GM21447 (cell line): ENCODE data around the gene SERGEF.

Source experiments
- ATAC-seq: cut with Tn5 transposase; IDR thresholded peaks from one replicate; pipeline ENCODE4 v1.9.1; 2021; ENCODE audit not compliant: unreplicated experiment

The SERGEF gene

DNA sequence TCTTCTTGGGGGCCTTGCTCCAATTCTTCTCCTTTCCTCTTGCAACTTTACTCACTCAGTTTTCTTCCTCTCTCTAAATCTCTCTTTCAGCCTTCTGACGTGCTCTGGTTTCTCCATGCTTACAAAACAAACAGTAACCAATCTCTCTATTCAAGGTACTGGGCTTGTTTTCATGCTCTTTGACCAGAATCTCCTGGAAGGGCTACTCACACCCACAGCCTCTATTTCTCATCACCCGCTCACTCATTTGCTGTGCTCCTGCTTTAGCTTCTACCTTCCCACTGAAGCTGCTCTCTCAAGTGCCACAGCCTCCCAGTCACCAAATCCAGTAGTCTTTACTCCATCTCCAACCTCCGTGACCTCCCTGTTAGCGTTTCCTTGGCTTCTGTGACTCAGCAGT, 60.4 kb downstream of the SERGEF start:
- no peak for ATAC-seq

- ATAC-seq: no peak
Observed at GRCh38 chr11:17951685-17952388, 61.0 kb downstream of the SERGEF start.

GRCh38 chr11:17950644-17951043, 62.2 kb downstream of the SERGEF start:
- ATAC-seq: no peak

DNA sequence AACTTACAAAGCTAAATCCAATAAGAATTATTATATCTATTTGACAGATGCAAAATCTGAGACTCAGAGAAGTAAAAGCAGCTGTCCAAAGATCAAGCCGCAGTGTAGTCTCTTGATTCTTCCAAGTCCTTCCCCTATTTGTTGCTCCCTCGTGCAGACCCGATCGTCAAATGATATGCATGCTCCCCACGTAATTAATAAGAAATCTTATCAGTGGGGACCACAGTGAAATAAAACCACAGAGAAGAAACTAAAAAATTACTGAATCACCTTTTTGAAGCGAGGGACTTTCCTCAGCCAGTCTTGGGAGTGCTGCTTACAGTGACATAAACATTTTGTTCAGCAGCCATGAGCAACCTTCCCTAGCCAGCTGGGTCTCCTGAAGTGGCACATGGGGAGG, 64.6 kb downstream of the SERGEF start:
- ATAC-seq: no peak

- ATAC-seq: no peak
Observed at GRCh38 chr11:17939542-17939941, 73.3 kb downstream of the SERGEF start.

DNA sequence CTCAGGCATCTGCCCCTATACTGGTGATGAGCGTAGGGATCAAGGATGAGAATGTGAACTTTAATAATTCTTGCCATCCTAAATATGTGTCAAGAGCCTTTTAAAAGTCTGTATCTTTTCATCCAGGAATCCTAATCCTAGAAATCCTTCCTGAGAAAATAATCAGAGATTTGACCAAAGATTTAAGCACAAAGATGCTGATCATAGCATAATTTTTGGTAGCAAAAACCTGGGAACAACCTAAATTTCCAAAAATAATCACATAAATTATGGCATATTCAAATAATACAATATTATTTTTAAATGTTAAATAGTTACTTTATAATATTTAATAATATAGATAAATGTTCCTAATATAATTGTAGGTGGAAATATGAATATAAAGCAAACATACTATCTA, 76.1 kb downstream of the SERGEF start:
- no peak for ATAC-seq

DNA sequence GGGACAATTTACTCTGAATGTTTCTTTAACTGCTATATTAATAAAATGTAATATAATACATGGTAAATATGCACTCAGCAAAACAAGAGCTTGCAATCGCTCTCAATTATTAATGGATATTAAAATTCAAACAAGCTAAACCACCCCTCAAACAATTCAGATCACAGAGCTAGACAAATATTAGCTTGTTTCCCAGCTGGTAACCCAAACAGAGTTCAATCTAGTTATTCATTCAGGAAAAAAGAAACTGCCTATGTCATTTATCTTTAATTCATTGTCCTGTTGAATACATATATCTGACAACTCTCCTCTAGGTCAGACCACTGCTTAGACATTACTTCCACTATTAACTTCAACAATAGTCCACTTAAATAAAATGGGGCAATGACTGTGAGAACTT, 78.7 kb downstream of the SERGEF start:
- ATAC-seq: no peak

- ATAC-seq: no peak
Observed at GRCh38 chr11:17933708-17934107, 79.1 kb downstream of the SERGEF start.

DNA sequence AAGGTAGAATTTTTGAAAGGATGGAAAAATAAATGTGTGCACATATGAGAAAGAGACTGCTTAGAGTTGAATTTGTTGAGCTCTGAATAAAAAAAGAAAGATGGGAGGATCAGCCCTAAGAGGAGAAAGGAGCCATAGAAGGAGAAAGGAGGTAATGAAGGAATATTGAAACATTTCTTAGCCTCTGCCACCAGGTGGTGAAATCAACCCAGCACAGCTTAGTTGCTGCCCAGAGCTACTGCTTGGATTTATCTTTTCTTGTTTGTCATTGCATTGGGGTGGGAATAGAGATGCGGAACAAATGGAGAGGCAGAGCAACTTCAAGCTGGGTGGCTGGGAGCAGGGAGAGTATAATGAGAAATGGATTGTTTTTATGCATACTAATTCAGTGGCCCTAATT, 80.4 kb downstream of the SERGEF start:
- ATAC-seq: no peak

DNA sequence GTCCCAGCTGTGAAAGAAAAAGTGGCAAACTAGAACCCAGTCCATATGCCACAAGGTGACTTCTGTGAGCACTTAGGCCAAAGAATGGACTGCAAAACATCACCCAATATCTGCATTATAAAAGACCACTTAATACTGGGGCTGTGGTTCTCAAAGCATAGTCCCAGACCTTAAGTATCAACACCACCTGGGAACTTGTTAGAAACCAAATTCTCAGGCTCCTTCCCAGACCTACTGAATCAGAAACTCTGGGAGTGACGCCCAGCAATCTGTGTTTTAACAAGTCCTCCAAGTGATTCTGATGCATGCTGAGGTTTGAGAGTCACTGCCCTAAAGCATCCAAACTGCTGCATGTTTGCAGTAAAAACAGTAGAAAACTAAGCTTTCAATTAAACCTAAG, 81.3 kb downstream of the SERGEF start:
- ATAC-seq: no peak

GRCh38 chr11:17930544-17931125, 82.2 kb downstream of the SERGEF start:
- no peak for ATAC-seq

DNA sequence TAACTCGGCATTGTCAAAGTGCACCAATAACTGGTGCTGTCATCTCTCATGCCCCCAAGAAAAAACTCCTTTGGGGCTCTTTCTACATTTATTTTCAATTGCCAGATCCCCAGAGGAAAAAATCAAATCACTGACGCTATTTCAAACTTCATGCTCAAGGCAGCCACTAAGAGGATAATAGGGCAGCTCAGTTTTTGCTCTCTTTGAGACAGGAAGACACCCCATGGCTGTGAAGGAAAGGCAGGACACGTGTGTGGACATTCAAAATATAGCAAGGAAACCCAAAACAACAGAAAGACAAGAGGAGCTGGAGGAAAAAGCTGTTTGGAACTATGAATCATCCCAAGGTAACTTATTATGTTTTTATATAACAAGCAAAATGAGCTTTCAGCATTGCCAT, 83.7 kb downstream of the SERGEF start:
- ATAC-seq: no peak

DNA sequence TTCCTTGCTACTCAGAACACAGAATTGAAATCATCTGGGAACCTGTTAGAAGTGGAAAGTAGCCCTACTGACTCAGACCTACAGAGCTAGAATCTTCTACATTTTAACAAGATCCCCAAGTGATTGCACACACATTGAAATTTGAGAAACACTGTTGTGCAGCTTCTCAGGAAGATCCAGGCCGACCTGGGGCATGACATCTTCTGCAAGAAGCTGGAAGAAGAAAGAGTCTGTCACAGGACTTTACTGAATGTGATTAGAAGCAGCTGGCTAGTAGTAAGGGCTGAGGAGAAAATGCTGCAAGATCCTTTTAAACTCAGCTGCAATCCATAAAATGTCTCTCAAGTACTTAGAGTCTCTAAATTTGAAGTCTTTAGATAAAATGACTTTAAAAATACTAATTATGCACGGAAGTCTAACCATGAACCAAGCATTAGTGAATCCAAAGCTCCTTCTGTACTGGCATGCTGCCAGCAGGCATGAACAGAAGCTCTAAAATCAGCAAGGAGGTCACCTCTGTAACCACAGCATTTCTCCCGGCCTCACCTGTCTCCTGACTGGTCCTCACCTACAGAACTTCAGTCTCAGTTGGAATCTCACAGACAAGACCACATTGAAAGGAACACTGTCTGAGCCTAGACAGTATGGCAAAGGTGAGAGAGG, 85.0 kb downstream of the SERGEF start:
- ATAC-seq: no peak

- no peak for ATAC-seq
Observed at GRCh38 chr11:17927041-17927440, 85.8 kb downstream of the SERGEF start.

DNA sequence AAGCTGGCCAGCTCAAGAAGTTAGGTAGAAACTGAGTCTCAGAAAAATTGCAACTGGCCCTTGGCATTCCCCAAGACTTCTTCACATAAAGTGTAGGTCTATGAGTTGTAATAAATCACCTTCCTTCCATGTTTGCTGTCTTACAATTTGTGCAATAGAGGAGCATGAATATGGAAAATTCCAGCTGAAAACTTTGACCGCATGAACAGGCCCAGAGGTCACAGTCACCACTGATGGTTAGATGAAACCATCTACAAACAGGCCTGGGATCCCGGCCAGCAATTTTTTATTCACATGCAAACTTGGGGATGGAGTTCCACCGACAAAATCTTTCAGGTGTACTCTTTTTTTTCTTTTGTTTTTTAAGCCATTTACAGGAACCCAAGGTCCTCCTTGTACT, 88.1 kb downstream of the SERGEF start:
- no peak for ATAC-seq

DNA sequence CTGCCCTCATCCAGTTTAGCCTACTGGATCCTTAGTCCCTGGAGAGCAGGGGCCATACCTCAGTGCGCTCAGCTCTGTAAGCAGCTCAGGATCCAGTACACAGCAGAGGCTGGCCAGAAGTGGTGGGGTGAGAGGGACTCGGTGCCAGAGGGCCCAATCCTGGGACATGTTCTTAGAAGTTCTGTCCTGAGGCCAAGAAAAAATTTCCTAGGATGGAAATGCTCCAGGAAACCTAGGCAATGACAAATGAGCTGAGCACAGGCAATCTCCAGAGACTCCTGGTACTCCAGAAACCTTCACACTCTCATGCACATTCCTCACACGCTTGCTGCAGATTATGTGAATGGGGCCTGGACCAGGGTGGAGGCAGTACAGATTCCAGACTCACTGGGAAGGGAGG, 89.6 kb downstream of the SERGEF start:
- ATAC-seq: no peak

- no peak for ATAC-seq
Observed at GRCh38 chr11:17922416-17922788, 90.4 kb downstream of the SERGEF start.

DNA sequence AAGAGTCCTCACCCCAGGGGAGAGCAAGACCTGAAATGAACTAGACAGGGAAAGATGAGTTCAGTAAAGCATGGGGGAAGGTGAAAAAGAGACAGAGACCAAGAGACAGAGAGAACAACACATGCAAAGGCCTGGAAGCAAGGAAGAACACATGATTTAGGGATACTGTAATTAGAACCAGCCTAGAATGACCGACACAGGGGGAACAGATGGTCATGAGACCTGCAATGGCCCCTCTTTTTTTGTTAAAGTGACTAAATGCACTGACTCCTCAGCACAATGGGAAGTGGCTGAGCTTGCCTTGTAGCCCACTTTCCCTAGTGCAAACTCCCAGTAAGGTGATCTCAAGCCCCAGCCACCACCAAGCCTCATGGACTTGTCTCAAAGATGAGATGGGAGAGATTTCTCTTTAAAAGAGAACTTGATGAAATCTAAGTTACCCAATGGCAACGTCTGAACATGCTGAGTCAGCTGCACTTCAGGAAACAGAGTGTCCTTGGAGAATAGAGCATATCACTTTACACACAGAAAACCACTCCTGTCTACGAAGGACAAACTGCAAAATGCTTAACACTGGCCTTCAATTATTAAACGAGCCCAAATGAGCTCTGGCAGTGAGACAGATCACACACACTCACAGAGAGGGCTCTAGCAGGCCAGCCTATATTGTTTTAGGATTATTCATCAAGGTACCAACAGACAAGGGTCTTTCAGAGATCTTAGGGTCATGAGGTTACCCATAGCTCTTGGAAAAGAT, 91.0 kb downstream of the SERGEF start:
- no peak for ATAC-seq

GRCh38 chr11:17918049-17918605, 94.7 kb downstream of the SERGEF start:
- ATAC-seq: no peak

DNA sequence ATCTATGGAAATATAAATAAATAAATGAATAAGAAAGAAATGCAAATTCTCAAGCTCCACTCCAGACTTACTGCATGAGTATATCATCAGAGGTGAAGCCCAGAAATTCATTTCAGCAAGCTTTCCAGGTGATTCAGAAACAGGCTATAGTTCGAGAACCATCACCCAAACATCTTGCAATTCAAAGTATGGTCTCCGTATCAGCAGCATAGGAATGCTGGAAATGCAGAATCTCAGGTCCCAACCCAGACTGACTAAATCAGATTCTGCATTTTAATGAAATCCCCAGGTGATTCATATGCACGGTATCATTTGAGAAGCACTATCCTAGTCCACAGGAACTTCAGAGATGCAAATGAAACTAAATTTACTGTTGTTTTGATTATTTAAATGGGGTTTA, 95.3 kb downstream of the SERGEF start:
- no peak for ATAC-seq

DNA sequence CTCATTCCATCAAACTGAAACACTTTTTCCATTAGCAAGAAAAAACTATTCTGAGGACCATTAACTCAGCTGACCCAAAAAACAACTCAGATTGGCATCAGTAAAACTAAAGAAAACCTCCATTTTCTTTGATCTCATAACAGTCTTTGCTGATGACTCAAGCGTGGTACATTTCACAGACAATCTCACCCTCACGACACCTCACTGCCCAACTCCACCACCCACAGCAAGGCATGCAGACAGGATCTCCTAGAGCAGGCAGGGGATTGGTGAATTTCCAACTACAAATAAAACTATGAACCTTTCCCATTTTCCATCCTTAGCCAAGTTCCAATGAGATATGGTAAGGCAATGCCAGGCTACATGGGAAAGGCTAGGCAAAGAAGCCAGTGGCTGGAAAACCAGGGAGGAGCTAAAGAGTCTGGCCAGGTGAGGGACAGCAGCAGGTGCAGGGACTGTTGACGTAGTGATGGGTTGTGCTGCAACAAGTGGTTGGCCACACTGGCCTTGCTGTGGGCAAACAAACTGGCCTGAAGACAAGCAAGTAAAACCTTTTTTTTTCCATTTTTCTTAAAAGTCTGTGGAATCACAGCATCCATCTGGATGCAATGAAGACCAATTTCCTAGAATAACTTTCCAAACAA, 97.2 kb downstream of the SERGEF start:
- ATAC-seq: no peak
